GM12891 (cell line): ENCODE measurements around the gene ALG1.
"Not testable (repeated sequence)": the region's sequence is repeated elsewhere in the genome, so short reads cannot be mapped to it uniquely, and the experiment has no call there.

Experiments
- PAX5 ChIP-seq: IDR thresholded peaks from 2 replicates; pipeline ENCODE4 v1.6.1; 2011; ENCODE audit warnings: low read length, moderate library complexity, mild to moderate bottlenecking; ENCODE audit not compliant: insufficient read depth, severe bottlenecking
- POLR2A ChIP-seq: IDR thresholded peaks from 2 replicates; pipeline ENCODE4 v1.6.1; 2011; ENCODE audit warnings: low read depth, low read length, control low read depth
- POLR2AphosphoS5 ChIP-seq: IDR thresholded peaks from 2 replicates; pipeline ENCODE4 v1.6.1; 2011; ENCODE audit warnings: low read depth, low read length, control low read depth
- POU2F2 ChIP-seq: IDR thresholded peaks from 2 replicates; pipeline ENCODE4 v1.6.1; 2011; ENCODE audit warnings: low read depth, mild to moderate bottlenecking, control low read depth, low read length, moderate library complexity
- TAF1 ChIP-seq: IDR thresholded peaks from 2 replicates; pipeline ENCODE4 v1.6.1; 2011; ENCODE audit warnings: low read depth, low read length, control low read depth

DNA sequence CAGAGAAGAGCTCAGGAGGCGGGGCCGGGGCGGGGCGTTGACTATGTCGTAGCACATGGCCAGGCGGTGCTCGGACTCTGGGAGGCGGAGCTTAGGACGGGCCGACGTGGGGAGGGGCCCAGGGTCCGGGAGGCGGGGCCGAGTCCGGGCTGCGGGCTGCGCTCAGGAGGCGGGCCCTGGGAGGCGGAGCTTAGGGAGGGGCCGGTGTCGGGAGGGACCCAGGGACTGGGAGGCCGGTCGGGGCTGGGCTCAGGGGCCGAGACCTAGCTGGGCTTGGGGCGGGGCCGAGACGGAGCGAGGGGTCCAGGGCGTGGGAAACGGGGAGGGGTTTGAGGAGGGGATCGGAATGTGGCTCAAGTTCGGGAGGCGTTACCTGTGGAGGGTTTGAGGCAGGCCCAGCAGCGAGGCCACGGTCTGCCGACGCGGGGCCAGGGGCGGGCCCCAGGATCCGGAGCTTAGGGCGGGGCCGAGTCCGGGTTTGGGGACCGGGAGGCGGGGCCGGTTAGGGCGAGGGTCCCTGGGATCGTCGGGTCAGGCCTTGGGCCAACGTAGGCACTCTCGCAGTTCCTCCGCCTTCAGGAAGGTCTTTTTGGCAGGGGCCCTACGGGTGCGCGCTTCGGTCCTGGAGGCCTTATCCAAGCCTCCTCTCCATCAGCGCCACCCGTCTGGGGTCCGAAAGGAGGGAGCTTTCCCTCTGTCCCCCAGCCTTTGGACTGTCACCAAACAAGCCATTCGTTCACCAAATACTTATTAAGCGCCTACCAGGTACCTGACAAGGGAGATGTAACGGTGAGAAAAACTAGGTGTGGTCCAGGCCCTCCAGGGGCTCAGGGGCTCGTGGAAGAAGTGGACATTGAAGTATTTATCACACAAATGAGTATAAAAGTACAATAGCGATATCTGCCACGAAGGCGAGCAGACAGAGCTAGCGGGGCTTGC, 26.8 kb downstream of the ALG1 start:
- TF ChIP-seq POLR2A, POLR2AphosphoS5, POU2F2, TAF1, PAX5: not testable (repeated sequence)
